NT2/D1 (cell line): ENCODE results near the gene TOP2B.

Experiments
- YY1 ChIP-seq: IDR thresholded peaks from 2 replicates; pipeline ENCODE4 v1.6.1; 2011; ENCODE audit not compliant: insufficient read length, insufficient read depth
- ZNF274 ChIP-seq: IDR thresholded peaks from 2 replicates; pipeline ENCODE4 v1.6.1; 2011; ENCODE audit warnings: mild to moderate bottlenecking, low read depth, low read length

- TF ChIP-seq YY1: no peak
- no peak for TF ChIP-seq ZNF274
These were observed 96.7 kb downstream of the TOP2B start for GRCh38 chr3:25567806-25568524.
